Skeletal muscle tissue (tissue), 4 donors: ENCODE measurements around the gene ICE2. TPM values are rescaled to one million over a fixed set of nuclear protein-coding genes. Genes with fewer than 3 reads are reported as not detected.

Experiments
- H3K27ac ChIP-seq: one replicate; pipeline ENCODE4 v1.7.0; 2013; ENCODE audit warnings: mild to moderate bottlenecking, low read depth, low read length, inconsistent platforms
- H3K27me3 ChIP-seq, 3 donors: one replicate each; pipeline ENCODE4 v1.7.0; 2013; ENCODE audit warnings: low read length in 3 of 3; ENCODE audit not compliant: control insufficient read depth in 3 of 3, insufficient read depth in 3 of 3
- H3K36me3 ChIP-seq, 3 donors: one replicate each; pipeline ENCODE4 v1.7.0; 2013; ENCODE audit warnings: low read length in 3 of 3; ENCODE audit not compliant: control insufficient read depth in 3 of 3, insufficient read depth in 3 of 3
- H3K4me1 ChIP-seq, 3 donors: one replicate each; pipeline ENCODE4 v1.7.0; 2013; ENCODE audit warnings: low read length in 3 of 3, mild to moderate bottlenecking in 3 of 3; ENCODE audit not compliant: control insufficient read depth in 3 of 3, insufficient read depth in 3 of 3
- H3K4me3 ChIP-seq, 3 donors: one replicate each; pipeline ENCODE4 v1.7.0; 2013; ENCODE audit warnings: low read length in 3 of 3
- H3K9ac ChIP-seq, 3 donors: one replicate each; pipeline ENCODE4 v1.7.0; 2013; ENCODE audit warnings: low read length in 3 of 3, mild to moderate bottlenecking in 3 of 3, moderate library complexity in 2 of 3, low read depth in 1 of 3
- H3K9me3 ChIP-seq, 3 donors: one replicate each; pipeline ENCODE4 v1.7.0; 2013; ENCODE audit warnings: low read length in 3 of 3; ENCODE audit not compliant: control insufficient read depth in 3 of 3
- total RNA-seq: library from RNA; depleted of rRNA; stranded (reverse); fragments of >200 nt; gene quantifications from one replicate; pipeline ENCODE4 v1.2.3, GENCODE V29; 2014
- donor health status: Osteomylitis.

ICE2 gene
- total RNA-seq, 1 donor from 2014 or later = 34.4 TPM

DNA sequence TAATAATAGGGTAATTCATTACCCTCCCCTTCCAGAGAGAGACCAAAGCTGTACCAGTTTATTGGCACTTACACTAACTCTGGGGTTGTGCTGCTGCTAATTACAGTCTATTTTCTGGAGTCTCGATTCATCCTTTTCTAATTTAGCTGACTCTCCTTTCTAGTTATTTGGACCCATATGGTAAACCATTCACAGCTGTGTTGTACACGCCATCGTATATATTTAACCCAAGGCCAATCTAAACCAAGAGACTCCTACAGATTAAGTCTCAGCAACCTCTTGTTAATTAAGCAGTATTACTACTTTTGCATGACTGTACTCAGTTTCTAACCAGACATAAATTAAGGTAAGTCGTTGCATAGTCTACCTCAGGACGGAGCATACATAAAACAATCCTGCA, 103.6 kb downstream of the ICE2 start:
- H3K27ac ChIP-seq = peak overlapping the region; percentile 93
- no peak overlapping the region for H3K4me3 ChIP-seq

DNA sequence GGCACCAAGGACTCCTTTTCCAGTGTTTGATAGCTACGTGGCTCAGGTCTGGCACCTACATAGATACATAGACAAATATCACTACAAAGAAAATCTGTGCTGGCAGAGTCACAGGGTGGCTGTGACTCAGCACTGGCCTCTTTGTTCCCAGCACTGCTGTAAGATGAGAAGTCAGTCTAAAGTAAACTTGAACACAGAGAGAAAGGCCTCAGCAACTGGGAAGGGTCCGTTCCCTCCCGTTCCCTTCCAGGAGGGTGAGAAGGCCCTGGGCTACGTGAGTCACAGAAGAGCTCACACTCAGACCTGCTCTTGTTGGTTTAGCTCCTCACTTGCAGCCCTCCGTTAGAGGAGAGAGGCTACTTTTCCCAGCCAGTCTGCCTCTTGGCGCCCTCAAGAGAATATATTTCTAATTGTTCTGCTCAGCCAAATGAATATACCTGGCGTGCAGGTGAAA, 104.3 kb downstream of the ICE2 start:
- Histone ChIP-seq H3K9ac (peak overlapping the region; percentile 42 to 80 (median 71)), H3K4me3 (peak overlapping the region; percentile 18 to 52 (median 24)), H3K9me3 (no peaks in the 10 kb centered on the region), H3K4me1 (peaks cover 70 to 90% (median 72%) of the 10 kb centered on the region in 3 donors), H3K36me3 (peaks cover 6 to 19% (median 9%) of the 10 kb centered on the region in 3 donors), H3K27me3 (no peaks in the 10 kb centered on the region), H3K27ac (peak overlapping the region; percentile 93)

More for the DNA sequence above, 103.6 kb downstream of the ICE2 start:
- peak overlapping the region in 2 of 3 donors; percentile 42 to 71 for H3K9ac ChIP-seq
- H3K27me3 ChIP-seq = no peaks in the 10 kb centered on the region
- H3K4me1 ChIP-seq = peaks cover 65 to 90% (median 77%) of the 10 kb centered on the region in 3 donors
- H3K9me3 ChIP-seq = no peaks in the 10 kb centered on the region
- H3K36me3 ChIP-seq = peaks cover 9 to 24% (median 12%) of the 10 kb centered on the region in 3 donors

DNA sequence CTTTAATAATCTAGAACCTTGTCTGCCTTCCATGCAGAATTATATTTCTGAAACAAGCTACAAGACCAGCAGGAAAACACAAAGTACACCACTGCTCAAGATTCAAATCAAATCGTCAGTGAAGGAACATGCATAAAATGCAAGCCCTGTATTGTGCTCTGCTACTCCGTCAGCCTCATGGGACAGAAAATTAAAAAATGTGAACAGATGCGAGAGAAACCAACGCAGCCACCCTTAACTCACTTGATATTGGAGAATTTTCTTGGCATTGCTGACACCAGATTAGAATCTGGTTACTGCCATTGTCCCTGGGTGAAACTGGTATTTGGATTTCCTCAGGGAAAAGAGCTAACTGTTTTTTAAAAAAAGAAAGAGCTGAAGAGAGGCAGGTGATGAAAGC, 104.7 kb downstream of the ICE2 start:
- no peaks in the 10 kb centered on the region for H3K9me3 ChIP-seq
- peaks cover 68 to 86% (median 70%) of the 10 kb centered on the region in 3 donors for H3K4me1 ChIP-seq
- peak overlapping the region; percentile 93 for H3K27ac ChIP-seq
- peaks cover 6 to 16% (median 9%) of the 10 kb centered on the region in 3 donors for H3K36me3 ChIP-seq
- peak overlapping the region; percentile 18 to 52 (median 24) for H3K4me3 ChIP-seq
- H3K27me3 ChIP-seq = no peaks in the 10 kb centered on the region
- H3K9ac ChIP-seq = peak overlapping the region; percentile 42 to 80 (median 71)

DNA sequence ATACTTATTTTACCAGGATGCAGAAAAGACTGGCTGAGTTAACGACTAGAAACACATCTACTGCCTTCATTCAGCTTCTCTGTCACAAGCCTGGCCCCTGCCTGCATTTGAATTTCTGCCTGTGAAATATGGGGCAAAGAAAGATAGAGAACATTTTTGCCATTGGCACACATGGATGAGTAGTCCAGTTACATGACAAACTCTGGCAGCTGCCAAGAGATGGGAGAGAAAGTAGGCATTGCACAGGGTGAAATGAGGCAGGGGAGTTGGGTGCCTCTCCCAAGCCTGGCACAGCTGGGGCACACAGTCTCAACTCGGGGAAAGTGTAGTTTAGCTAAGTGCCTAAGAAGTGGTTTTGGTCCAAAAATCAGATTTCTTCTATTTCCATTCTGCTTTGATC, 105.2 kb downstream of the ICE2 start:
- Histone ChIP-seq H3K36me3 (peaks cover 6 to 16% (median 9%) of the 10 kb centered on the region in 3 donors), H3K9ac (peak overlapping the region; percentile 2 to 80 (median 42)), H3K27ac (peak overlapping the region; percentile 93), H3K9me3 (no peaks in the 10 kb centered on the region), H3K27me3 (no peaks in the 10 kb centered on the region), H3K4me1 (peaks cover 67 to 86% (median 70%) of the 10 kb centered on the region in 3 donors), H3K4me3 (no peak overlapping the region)

DNA sequence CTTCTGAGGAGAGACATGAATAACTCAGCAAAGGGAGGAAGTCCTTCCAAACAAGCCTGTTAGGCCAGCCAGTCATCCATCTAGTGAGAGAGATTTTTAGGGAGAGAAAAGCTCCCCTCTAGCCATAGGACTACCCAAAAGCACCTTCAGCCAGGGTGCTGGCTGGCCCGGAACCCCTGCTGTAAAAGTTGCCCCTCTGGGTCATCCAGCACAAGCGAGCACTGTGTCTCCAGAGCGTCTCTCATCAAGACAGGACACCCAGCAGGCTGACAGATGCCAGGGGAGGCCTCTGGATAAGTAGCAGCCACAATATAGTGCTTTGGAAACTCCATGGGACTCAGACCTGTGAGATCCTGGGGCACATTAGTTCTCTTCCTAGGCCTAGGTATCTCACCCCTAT, 105.6 kb downstream of the ICE2 start:
- no peak overlapping the region for H3K4me3 ChIP-seq
- H3K9me3 ChIP-seq = no peaks in the 10 kb centered on the region
- H3K9ac ChIP-seq = peak overlapping the region in 1 of 3 donors; percentile 42
- H3K36me3 ChIP-seq = peaks cover 6 to 16% (median 9%) of the 10 kb centered on the region in 3 donors
- H3K4me1 ChIP-seq = peaks cover 67 to 83% (median 70%) of the 10 kb centered on the region in 3 donors
- H3K27me3 ChIP-seq = no peaks in the 10 kb centered on the region
- H3K27ac ChIP-seq = peak overlapping the region; percentile 93

DNA sequence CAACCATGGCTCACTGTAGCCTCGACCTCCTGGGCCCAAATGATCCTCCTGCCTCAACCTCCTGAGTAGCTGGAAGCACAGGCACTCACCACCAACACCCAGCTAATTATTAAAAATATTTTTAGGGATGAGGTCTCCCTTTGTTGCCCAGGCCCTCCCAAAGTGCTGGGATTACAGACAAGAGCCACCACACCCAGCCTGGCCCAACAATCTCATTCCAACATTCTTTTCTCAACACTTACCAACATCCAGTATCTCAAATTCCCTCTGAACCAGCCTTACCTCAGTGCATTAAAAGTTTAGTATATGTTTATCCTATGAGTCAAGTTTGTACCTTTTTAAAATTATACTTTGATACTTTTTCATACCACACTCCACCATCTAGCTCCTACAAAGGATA, 106.2 kb downstream of the ICE2 start:
- H3K4me3 ChIP-seq = no peak overlapping the region
- H3K27me3 ChIP-seq = no peaks in the 10 kb centered on the region
- H3K27ac ChIP-seq = peak overlapping the region; percentile 93
- H3K9ac ChIP-seq = no peak overlapping the region
- H3K36me3 ChIP-seq = peaks cover 6 to 16% (median 9%) of the 10 kb centered on the region in 3 donors
- H3K9me3 ChIP-seq = no peaks in the 10 kb centered on the region
- H3K4me1 ChIP-seq = peaks cover 67 to 78% (median 70%) of the 10 kb centered on the region in 3 donors

DNA sequence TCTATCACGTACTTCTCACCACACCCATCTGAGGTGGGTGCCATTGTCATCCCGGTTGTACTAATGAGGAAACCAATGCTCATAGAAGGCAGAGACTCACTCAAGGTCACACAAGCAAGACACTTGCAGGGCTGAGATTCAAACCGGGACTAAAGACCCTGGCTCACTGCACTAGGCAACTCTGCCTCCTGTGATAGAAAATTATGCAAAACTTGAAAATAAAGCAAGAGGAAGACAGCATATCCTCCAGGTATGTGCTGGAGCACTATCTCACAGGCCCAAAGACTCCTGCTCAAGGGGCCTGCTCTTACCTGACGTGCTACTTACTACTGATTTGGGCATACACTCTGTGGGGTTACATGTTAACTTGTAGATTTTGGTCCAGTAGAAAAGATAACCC, 106.7 kb downstream of the ICE2 start:
- Histone ChIP-seq H3K36me3 (peaks cover 6 to 16% (median 9%) of the 10 kb centered on the region in 3 donors), H3K4me1 (peaks cover 67 to 75% (median 70%) of the 10 kb centered on the region in 3 donors), H3K4me3 (no peak overlapping the region), H3K27me3 (no peaks in the 10 kb centered on the region), H3K9me3 (no peaks in the 10 kb centered on the region), H3K27ac (peak overlapping the region; percentile 93), H3K9ac (no peak overlapping the region)

DNA sequence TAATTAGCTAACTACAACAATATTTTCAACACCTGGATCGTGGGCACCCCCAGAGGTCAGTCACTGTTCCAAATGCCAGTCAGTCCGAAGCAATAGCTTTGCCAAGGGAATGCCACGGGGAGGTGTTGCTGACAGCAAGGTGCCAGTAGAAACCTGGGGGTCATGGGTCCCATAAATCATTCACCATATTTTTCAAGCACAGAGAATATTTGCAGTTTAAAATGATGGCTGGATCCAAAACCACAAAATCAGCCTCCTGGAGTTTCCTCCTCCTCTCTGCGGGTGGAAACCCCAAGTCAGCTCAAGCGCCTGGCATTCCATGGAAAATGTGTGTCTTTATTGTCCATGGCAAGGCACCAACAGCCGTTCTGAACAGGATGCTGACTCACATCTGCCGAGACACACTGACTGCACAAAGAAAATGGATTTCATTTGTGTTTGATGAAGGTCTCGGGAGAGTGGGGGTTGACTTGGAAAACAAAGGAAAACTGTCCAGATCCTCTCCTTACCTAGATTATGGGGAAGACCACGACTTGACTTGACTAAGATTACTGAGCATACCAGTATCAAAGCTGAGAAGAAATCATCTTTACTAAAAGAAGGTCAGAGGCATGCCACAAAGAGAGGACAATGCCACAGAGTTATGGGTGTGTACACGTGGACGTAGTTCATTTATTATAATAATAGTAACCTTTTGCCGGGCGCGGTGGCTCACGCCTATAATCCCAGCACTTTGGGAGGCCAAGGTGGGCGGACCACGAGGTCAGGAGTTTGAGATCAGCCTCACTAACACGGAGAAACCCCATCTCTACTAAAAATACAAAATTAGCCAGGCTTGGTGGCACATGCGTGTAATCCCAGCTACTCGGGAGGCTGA, 107.5 kb downstream of the ICE2 start:
- Histone ChIP-seq H3K9ac (peak overlapping the region; percentile 1 to 28 (median 26)), H3K27me3 (no peaks in the 10 kb centered on the region), H3K9me3 (no peaks in the 10 kb centered on the region), H3K36me3 (peaks cover 3 to 11% (median 4%) of the 10 kb centered on the region in 3 donors), H3K27ac (peak overlapping the region; percentile 93), H3K4me3 (peak overlapping the region; percentile 10 to 55 (median 41)), H3K4me1 (peaks cover 61 to 67% (median 63%) of the 10 kb centered on the region in 3 donors)

DNA sequence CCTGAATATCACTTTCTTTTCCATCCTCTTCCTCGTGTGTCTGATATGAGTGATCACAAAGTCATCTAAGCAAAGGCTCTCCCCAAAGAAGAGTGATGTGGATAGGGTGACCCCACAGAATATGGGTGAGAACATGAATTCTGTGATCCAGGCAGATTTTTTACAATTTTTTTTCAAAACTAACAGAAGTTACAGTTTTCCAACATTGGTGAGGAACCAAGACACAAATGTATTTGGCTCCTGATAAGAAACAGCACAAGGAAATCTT, 108.1 kb downstream of the ICE2 start:
- Histone ChIP-seq H3K27me3 (no peaks in the 10 kb centered on the region), H3K4me3 (peak overlapping the region in 1 of 3 donors; percentile 10), H3K36me3 (peaks cover 0 to 8% (median 2%) of the 10 kb centered on the region in 3 donors), H3K4me1 (peaks cover 56 to 61% (median 58%) of the 10 kb centered on the region in 3 donors), H3K9ac (peak overlapping the region in 1 of 3 donors; percentile 1), H3K9me3 (no peaks in the 10 kb centered on the region), H3K27ac (peak overlapping the region; percentile 93)
